ENCODE data around the gene NEU1. TPM values are rescaled to one million over a fixed set of nuclear protein-coding genes. Genes with fewer than 3 reads are reported as not detected.

NEU1 gene
- total and polyA plus RNA-seq, 2 donors (not counting 1 experiment from before 2014, with no cell fraction given): 25.3 to 35.1 TPM

GRCh38 chr6:31814677-31815024, 48.0 kb downstream of the NEU1 start:
- ChIA-PET POLR2A (interaction anchor here (0.6 to 2.9 kb wide), 12 partner anchors 13 to 246 kb away, joined by 3 to 37 read pairs (median 8); partner anchors contain the start of genes DDAH2, MPIG6B, MSH5 and VARS1), CTCF (interaction anchor here (0.9 to 3.6 kb wide), 12 partner anchors 9 to 134 kb away, joined by 3 to 49 read pairs (median 4); partner anchors contain the start of genes DDAH2, LSM2, LY6G5C and NEU1)
- ATAC-seq (ENCODE audit: low read depth) (peak; percentile 67), DNase-seq (peak; percentile 75)
- Histone ChIP-seq H3K4me3 (ENCODE audit: control extremely low read depth in 1 of 5, extremely low read depth in 1 of 5, insufficient read depth in 1 of 5, low read depth in 2 of 5, low read length in 4 of 5) (peak overlapping the region; percentile 50 to 79 (median 73)), H3K9me3 (ENCODE audit: control extremely low read depth in 1 of 3, control insufficient read depth in 2 of 3, insufficient read depth in 1 of 3, low read length in 2 of 3) (no peaks in the 10 kb centered on the region), H3K4me2 (replicated peaks; ENCODE audit: low read depth, low read length, poor library complexity, severe bottlenecking) (peak overlapping the region; percentile 94), H4K20me1 (ENCODE audit: control insufficient read depth, insufficient read depth, low read length, poor library complexity, severe bottlenecking) (no peaks in the 10 kb centered on the region), H3K4me1 (ENCODE audit: control insufficient read depth in 2 of 2, insufficient read depth in 2 of 2, low read length in 2 of 2) (peaks cover 15 to 30% of the 10 kb centered on the region in 2 donors), H3K36me3 (replicated peaks in 1 of 2; ENCODE audit: control extremely low read depth in 1 of 2, control insufficient read depth in 1 of 2, extremely low read depth in 1 of 2, insufficient read depth in 2 of 2, low read length in 1 of 2) (no peaks in the 10 kb centered on the region), H3K27me3 (replicated peaks in 1 of 4; ENCODE audit: control extremely low read depth in 1 of 4, control insufficient read depth in 3 of 4, insufficient read depth in 4 of 4, low read length in 3 of 4) (no peaks in the 10 kb centered on the region), H3K9ac (ENCODE audit: low read length) (peak overlapping the region; percentile 69), H3K27ac (ENCODE audit: low read length in 2 of 2) (peak overlapping the region; percentile 11 to 73), H3K79me2 (ENCODE audit: control insufficient read depth, insufficient read depth, low read length) (peaks cover 12% of the 10 kb centered on the region), H2AFZ (ENCODE audit: insufficient read depth, low read depth, low read length, poor library complexity, severe bottlenecking) (peak overlapping the region; percentile 87)
- intact Hi-C loops (cut with micrococcal nuclease): loop anchor here (2.0 to 5.0 kb wide), 3 partner anchors 16 to 48 kb away; partner anchors contain the start of gene NEU1
- Mint-ChIP-seq H3K4me1 (peaks cover 20% of the 10 kb centered on the region), H3K4me3 (peak overlapping the region; percentile 96), H3K27ac (peak overlapping the region; percentile 93), H3K9me3 (ENCODE audit: insufficient read depth) (no peaks in the 10 kb centered on the region), H3K27me3 (no peaks in the 10 kb centered on the region)
- WGBS (ENCODE audit: insufficient coverage): 0% methylated on average over 12 of the region's 13 CpGs
- no peak for TF ChIP-seq EZH2 (IDR thresholded peaks at IDR 0.05; ENCODE audit: borderline replicate concordance, insufficient read depth, low read depth, low read length, poor library complexity, severe bottlenecking)
- TF ChIP-seq CTCF (IDR thresholded peaks at IDR 0.05): no peak

GRCh38 chr6:31813465-31813849, 49.2 kb downstream of the NEU1 start:
- Histone ChIP-seq H3K9ac (ENCODE audit: low read length) (no peak overlapping the region), H3K36me3 (replicated peaks in 1 of 2; ENCODE audit: control extremely low read depth in 1 of 2, control insufficient read depth in 1 of 2, extremely low read depth in 1 of 2, insufficient read depth in 2 of 2, low read length in 1 of 2) (no peaks in the 10 kb centered on the region), H3K9me3 (ENCODE audit: control extremely low read depth in 1 of 3, control insufficient read depth in 2 of 3, insufficient read depth in 1 of 3, low read length in 2 of 3) (no peaks in the 10 kb centered on the region), H3K27me3 (replicated peaks in 1 of 4; ENCODE audit: control extremely low read depth in 1 of 4, control insufficient read depth in 3 of 4, insufficient read depth in 4 of 4, low read length in 3 of 4) (no peaks in the 10 kb centered on the region), H3K4me3 (ENCODE audit: control extremely low read depth in 1 of 5, extremely low read depth in 1 of 5, insufficient read depth in 1 of 5, low read depth in 2 of 5, low read length in 4 of 5) (no peak overlapping the region), H2AFZ (ENCODE audit: insufficient read depth, low read depth, low read length, poor library complexity, severe bottlenecking) (peak overlapping the region; percentile 87), H4K20me1 (ENCODE audit: control insufficient read depth, insufficient read depth, low read length, poor library complexity, severe bottlenecking) (no peaks in the 10 kb centered on the region), H3K4me1 (ENCODE audit: control insufficient read depth in 2 of 2, insufficient read depth in 2 of 2, low read length in 2 of 2) (peaks cover 15 to 30% of the 10 kb centered on the region in 2 donors), H3K4me2 (replicated peaks; ENCODE audit: low read depth, low read length, poor library complexity, severe bottlenecking) (peak overlapping the region; percentile 94), H3K79me2 (ENCODE audit: control insufficient read depth, insufficient read depth, low read length) (peaks cover 12% of the 10 kb centered on the region), H3K27ac (ENCODE audit: low read length in 2 of 2) (no peak overlapping the region)
- ChIA-PET POLR2A (interaction anchor here (1.4 to 2.9 kb wide), 4 partner anchors 17 to 90 kb away, joined by 7 to 37 read pairs (median 11); partner anchors contain the start of genes MPIG6B, MSH5 and VARS1), CTCF (interaction anchor here (1.0 to 3.6 kb wide), 9 partner anchors 14 to 100 kb away, joined by 3 to 49 read pairs (median 4); partner anchors contain the start of genes DDAH2, MSH5 and NEU1)
- intact Hi-C loops (cut with micrococcal nuclease): no loop called here
- H3K4me3 Mint-ChIP-seq: peak overlapping the region; percentile 96
- ATAC-seq (ENCODE audit: low read depth): no peak
- H3K9me3 Mint-ChIP-seq (ENCODE audit: insufficient read depth): no peaks in the 10 kb centered on the region
- 100% methylated on average over 4 of the region's 7 CpGs for WGBS (ENCODE audit: insufficient coverage)
- no peaks in the 10 kb centered on the region for H3K27me3 Mint-ChIP-seq
- TF ChIP-seq CTCF (IDR thresholded peaks at IDR 0.05): no peak
- no peak for TF ChIP-seq EZH2 (IDR thresholded peaks at IDR 0.05; ENCODE audit: borderline replicate concordance, insufficient read depth, low read depth, low read length, poor library complexity, severe bottlenecking)
- H3K4me1 Mint-ChIP-seq: peaks cover 20% of the 10 kb centered on the region
- no peak overlapping the region for H3K27ac Mint-ChIP-seq
- DNase-seq: no peak
